Endothelial cell (in vitro differentiated cells): ENCODE measurements around the gene CAMK2G. TPM values are rescaled to one million over a fixed set of nuclear protein-coding genes. Genes with fewer than 3 reads are reported as not detected.

Experiments
- DNase-seq: peaks from one replicate; pipeline ENCODE4 v3.0.0; 2021; ENCODE audit warnings: low spot score
- H3K27ac Mint-ChIP-seq: one replicate; pipeline ENCODE4 v1.8.0; 2021; ENCODE audit warnings: mixed read lengths, inconsistent platforms; ENCODE audit not compliant: unreplicated experiment
- H3K27me3 Mint-ChIP-seq: one replicate; pipeline ENCODE4 v1.8.0; 2021; ENCODE audit warnings: mild to moderate bottlenecking, moderate library complexity, mixed read lengths, inconsistent platforms; ENCODE audit not compliant: unreplicated experiment
- H3K36me3 Mint-ChIP-seq: one replicate; pipeline ENCODE4 v1.8.0; 2021; ENCODE audit warnings: mild to moderate bottlenecking, low read depth, mixed read lengths, inconsistent platforms; ENCODE audit not compliant: unreplicated experiment
- H3K4me1 Mint-ChIP-seq: one replicate; pipeline ENCODE4 v1.8.0; 2021; ENCODE audit warnings: mild to moderate bottlenecking, mixed read lengths, inconsistent platforms; ENCODE audit not compliant: unreplicated experiment
- H3K4me3 Mint-ChIP-seq: one replicate; pipeline ENCODE4 v1.8.0; 2021; ENCODE audit warnings: mild to moderate bottlenecking, mixed read lengths, inconsistent platforms; ENCODE audit not compliant: unreplicated experiment
- H3K9me3 Mint-ChIP-seq: one replicate; pipeline ENCODE4 v1.8.0; 2021; ENCODE audit warnings: mixed read lengths, inconsistent platforms; ENCODE audit not compliant: unreplicated experiment
- total RNA-seq: library from RNA; stranded (reverse); fragmentation: NEBNext Ultra II Directional; extraction: Animal tissue kit (Norgen Biotek cat#: 25700); gene quantifications from one replicate; pipeline ENCODE4 v1.2.1, GENCODE V29; 2021; ENCODE audit not compliant: unreplicated experiment
- TF ChIP-seq, protein P1 (sequence below): fragments of 200-600 bp; sonication (generic); IDR thresholded peaks from one replicate; pipeline ENCODE4 v1.5.0; 2021; ENCODE audit warnings: antibody characterized with exemption; ENCODE audit not compliant: unreplicated experiment

Gene CAMK2G
- total RNA-seq, 1 donor from 2014 or later = 27.7 TPM

GRCh38 chr10:73886661-73887293 lies 12.4 kb upstream of the CAMK2G start:
- H3K27ac Mint-ChIP-seq = peak overlapping the region; percentile 39
- H3K36me3 Mint-ChIP-seq = no peaks in the 10 kb centered on the region
- TF ChIP-seq, protein P1, sequence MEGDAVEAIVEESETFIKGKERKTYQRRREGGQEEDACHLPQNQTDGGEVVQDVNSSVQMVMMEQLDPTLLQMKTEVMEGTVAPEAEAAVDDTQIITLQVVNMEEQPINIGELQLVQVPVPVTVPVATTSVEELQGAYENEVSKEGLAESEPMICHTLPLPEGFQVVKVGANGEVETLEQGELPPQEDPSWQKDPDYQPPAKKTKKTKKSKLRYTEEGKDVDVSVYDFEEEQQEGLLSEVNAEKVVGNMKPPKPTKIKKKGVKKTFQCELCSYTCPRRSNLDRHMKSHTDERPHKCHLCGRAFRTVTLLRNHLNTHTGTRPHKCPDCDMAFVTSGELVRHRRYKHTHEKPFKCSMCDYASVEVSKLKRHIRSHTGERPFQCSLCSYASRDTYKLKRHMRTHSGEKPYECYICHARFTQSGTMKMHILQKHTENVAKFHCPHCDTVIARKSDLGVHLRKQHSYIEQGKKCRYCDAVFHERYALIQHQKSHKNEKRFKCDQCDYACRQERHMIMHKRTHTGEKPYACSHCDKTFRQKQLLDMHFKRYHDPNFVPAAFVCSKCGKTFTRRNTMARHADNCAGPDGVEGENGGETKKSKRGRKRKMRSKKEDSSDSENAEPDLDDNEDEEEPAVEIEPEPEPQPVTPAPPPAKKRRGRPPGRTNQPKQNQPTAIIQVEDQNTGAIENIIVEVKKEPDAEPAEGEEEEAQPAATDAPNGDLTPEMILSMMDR = no peak
- peaks cover 15% of the 10 kb centered on the region for H3K4me1 Mint-ChIP-seq
- no peaks in the 10 kb centered on the region for H3K9me3 Mint-ChIP-seq
- H3K27me3 Mint-ChIP-seq = peaks cover 2% of the 10 kb centered on the region
- H3K4me3 Mint-ChIP-seq = no peak overlapping the region
- no peak for DNase-seq

DNA sequence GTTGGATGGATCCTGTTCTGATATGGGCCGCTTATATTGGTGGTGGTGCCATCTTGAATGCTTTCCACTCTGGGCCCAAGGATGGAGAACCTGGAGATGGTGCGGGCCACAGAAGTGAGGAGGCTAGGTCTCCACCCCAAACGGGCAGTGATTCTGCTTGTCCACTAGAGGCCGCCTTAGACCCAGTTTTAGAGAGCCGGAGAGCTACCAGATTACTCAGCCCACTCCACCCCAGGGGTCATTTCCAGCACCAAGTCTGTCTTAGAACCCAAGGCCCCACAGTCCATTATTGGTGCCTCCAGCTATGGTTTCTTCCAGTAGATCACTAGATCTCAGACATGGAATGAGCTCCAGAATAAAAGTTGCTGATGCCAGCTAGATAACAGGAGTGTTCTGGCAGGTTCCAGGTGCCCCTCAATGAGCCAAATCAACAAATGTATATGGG lies 11.8 kb upstream of the CAMK2G start:
- H3K27ac Mint-ChIP-seq = no peak overlapping the region
- H3K36me3 Mint-ChIP-seq = no peaks in the 10 kb centered on the region
- H3K4me1 Mint-ChIP-seq = peaks cover 15% of the 10 kb centered on the region
- peaks cover 2% of the 10 kb centered on the region for H3K27me3 Mint-ChIP-seq
- no peaks in the 10 kb centered on the region for H3K9me3 Mint-ChIP-seq
- TF ChIP-seq, protein P1 = peak; percentile 74
- DNase-seq = peak; percentile 80
- no peak overlapping the region for H3K4me3 Mint-ChIP-seq

DNA sequence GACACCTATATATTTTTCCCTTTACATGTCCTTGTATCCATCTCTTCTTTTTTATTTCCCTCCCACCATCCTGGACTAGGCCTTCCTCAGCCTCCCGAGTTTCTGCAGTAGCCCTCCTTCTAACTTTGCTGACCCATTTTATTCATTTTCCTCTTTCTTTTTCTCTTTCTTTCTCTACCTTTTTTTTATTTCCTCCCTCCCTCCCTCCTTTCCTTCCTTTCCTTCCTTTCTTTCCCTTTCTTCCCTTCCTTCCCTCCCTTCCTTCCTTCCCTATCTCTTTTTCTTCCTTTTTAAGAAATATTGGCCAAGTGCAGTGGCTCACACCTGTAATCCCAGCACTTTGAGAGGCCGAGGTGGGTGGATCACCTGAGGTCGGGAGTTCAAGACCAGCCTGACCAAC lies 9.7 kb upstream of the CAMK2G start:
- no peak overlapping the region for H3K4me3 Mint-ChIP-seq

DNA sequence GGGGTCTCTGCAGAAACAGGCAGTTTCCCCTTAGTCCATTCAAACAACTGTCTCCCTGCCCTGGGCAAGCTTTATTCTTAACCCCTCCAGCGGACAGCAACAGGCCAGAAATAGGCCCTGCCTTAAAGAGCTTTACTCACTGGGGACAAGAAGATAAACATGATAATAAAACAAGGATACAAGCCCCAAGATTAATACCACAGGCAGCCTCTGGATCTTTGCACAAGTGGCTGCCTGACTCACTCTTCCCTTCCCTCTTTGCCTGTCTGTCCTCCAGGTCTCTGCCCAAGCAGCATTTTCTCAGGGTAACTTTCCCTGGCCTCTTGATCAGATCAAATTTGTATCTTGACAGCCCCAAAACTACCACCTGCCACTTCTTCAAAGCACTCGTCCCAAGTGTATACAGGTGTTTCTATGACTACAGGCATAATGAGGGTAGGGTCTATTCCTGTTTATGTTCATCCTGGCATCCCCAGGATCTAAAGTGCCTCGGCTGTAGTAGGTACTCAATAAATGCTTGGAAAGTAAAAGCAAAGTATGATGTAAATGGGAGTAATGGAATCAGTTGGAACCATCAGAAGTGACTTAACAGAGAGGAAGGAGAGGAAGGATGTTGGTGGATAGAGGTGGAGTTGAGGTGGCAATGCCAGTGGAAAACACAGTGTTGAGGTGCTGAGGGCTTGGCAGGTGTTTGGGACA lies 7.0 kb upstream of the CAMK2G start:
- no peak overlapping the region for H3K27ac Mint-ChIP-seq
- H3K4me3 Mint-ChIP-seq = no peak overlapping the region
- peaks cover 13% of the 10 kb centered on the region for H3K4me1 Mint-ChIP-seq
- TF ChIP-seq, protein P1 = no peak
- no peak for DNase-seq
- H3K36me3 Mint-ChIP-seq = peaks cover 3% of the 10 kb centered on the region
- no peaks in the 10 kb centered on the region for H3K9me3 Mint-ChIP-seq
- peaks cover 7% of the 10 kb centered on the region for H3K27me3 Mint-ChIP-seq

More for the DNA sequence above, 9.7 kb upstream of the CAMK2G start:
- H3K9me3 Mint-ChIP-seq = no peaks in the 10 kb centered on the region
- no peak for DNase-seq
- H3K4me1 Mint-ChIP-seq = peaks cover 23% of the 10 kb centered on the region
- H3K27ac Mint-ChIP-seq = no peak overlapping the region
- H3K27me3 Mint-ChIP-seq = peaks cover 2% of the 10 kb centered on the region
- TF ChIP-seq, protein P1 = no peak
- peaks cover 2% of the 10 kb centered on the region for H3K36me3 Mint-ChIP-seq
